K562 (cell line): ENCODE data around the gene SSU72. TPM values are rescaled to one million over a fixed set of nuclear protein-coding genes. Genes with fewer than 3 reads are reported as not detected.

Experiments
- ARID3B ChIP-seq: fragments of 250-450 bp; sonication (Bioruptor Pico); IDR thresholded peaks from 2 replicates; pipeline ENCODE4 v1.4.0; 2020; ENCODE audit warnings: borderline replicate concordance
- BCL6 ChIP-seq: fragments of 250-450 bp; sonication (Bioruptor Pico); IDR thresholded peaks from 2 replicates; pipeline ENCODE4 v1.4.0; 2020
- BCOR ChIP-seq: fragments of 450-650 bp; IDR thresholded peaks from 2 replicates; pipeline ENCODE4 v1.6.1; 2016
- CEBPG ChIP-seq, 3 experiments: fragments of 200-800 bp in 1 of 3; sonication (Bioruptor generic) in 1 of 3; sonication (generic) in 1 of 3; formaldehyde crosslinking in 1 of 3; IDR thresholded peaks in 2 of 3; conservative IDR thresholded peaks in 1 of 3; 2 replicates each; pipeline versions ENCODE4 v1.6.1 to v1.8.0; 2016 to 2022; ENCODE audit warnings: missing compliant biosample characterization in 2 of 3, missing genetic modification characterization in 2 of 3, mild to moderate bottlenecking in 1 of 3, missing genetic modification reagents in 1 of 3
- E2F8 ChIP-seq: fragments of 450-650 bp; IDR thresholded peaks from 2 replicates; pipeline ENCODE4 v1.7.1; 2018; ENCODE audit warnings: mild to moderate bottlenecking, low read depth; ENCODE audit not compliant: partially characterized antibody
- ELF4 ChIP-seq: fragments of 450-650 bp; formaldehyde crosslinking; IDR thresholded peaks from 2 replicates; pipeline ENCODE4 v1.4.0; 2022; ENCODE audit warnings: missing genetic modification characterization
- FOXM1 ChIP-seq, 2 experiments: fragments of 450-650 bp in 1 of 2; sonication (generic) in 1 of 2; formaldehyde crosslinking in 1 of 2; IDR thresholded peaks; 2 replicates each; pipeline versions ENCODE4 v1.6.1 to v1.9.0; 2017 to 2022; ENCODE audit warnings: low read depth in 2 of 2, mild to moderate bottlenecking in 2 of 2, missing genetic modification reagents in 1 of 2, moderate library complexity in 1 of 2
- KAT7 ChIP-seq: sonication (generic); formaldehyde crosslinking; IDR thresholded peaks from 2 replicates; pipeline ENCODE4 v1.8.0; 2022; ENCODE audit warnings: missing genetic modification reagents, mild to moderate bottlenecking, borderline replicate concordance
- MEF2D ChIP-seq: conservative IDR thresholded peaks from 2 replicates; pipeline ENCODE4 v1.6.1; 2016; ENCODE audit warnings: low read depth, missing genetic modification characterization, missing compliant biosample characterization
- NR2C2 ChIP-seq, 2 experiments: fragments of 200-800 bp in 1 of 2; sonication (Bioruptor generic) in 1 of 2; sonication (generic) in 1 of 2; formaldehyde crosslinking in 1 of 2; IDR thresholded peaks; 2 replicates each; pipeline versions ENCODE4 v1.6.1 to v1.8.0; 2016 to 2022; ENCODE audit warnings: mild to moderate bottlenecking in 1 of 2, missing compliant biosample characterization in 1 of 2, missing genetic modification characterization in 1 of 2, missing genetic modification reagents in 1 of 2
- PHB2 ChIP-seq: fragments of 450-650 bp; IDR thresholded peaks from 2 replicates; pipeline ENCODE4 v1.6.1; 2017; ENCODE audit warnings: low read depth
- PTTG1 ChIP-seq: fragments of 450-650 bp; IDR thresholded peaks from 2 replicates; pipeline ENCODE4 v1.6.1; 2016; ENCODE audit warnings: low read depth, mild to moderate bottlenecking, missing genetic modification characterization, missing compliant biosample characterization
- SAP30 ChIP-seq: fragments of 200-600 bp; sonication (generic); IDR thresholded peaks from 2 replicates; pipeline ENCODE4 v1.6.1; 2012; ENCODE audit warnings: borderline replicate concordance, low read depth, mild to moderate bottlenecking, moderate library complexity, low read length, control low read depth, inconsistent platforms; ENCODE audit not compliant: insufficient read depth, poor library complexity, severe bottlenecking
- SIX5 ChIP-seq, 2 experiments: IDR thresholded peaks; 2 replicates each; pipeline ENCODE4 v1.6.1; 2011; ENCODE audit warnings: low read length in 2 of 2, borderline replicate concordance in 1 of 2, low read depth in 1 of 2, mild to moderate bottlenecking in 1 of 2, moderate library complexity in 1 of 2; ENCODE audit not compliant: insufficient read depth in 1 of 2
- SMAD3 ChIP-seq: fragments of 450-650 bp; formaldehyde crosslinking; conservative IDR thresholded peaks from 2 replicates; pipeline ENCODE4 v1.4.0; 2020; ENCODE audit warnings: mild to moderate bottlenecking
- STAG1 ChIP-seq: sonication (generic); formaldehyde crosslinking; IDR thresholded peaks from 2 replicates; pipeline ENCODE4 v1.5.0; 2020; ENCODE audit warnings: missing genetic modification reagents, borderline replicate concordance
- ZNF507 ChIP-seq: conservative IDR thresholded peaks from 2 replicates; pipeline ENCODE4 v1.6.1; 2017; ENCODE audit warnings: missing genetic modification characterization, missing compliant biosample characterization
- ZNF584 ChIP-seq: fragments of 200-800 bp; sonication (Bioruptor generic); IDR thresholded peaks from 2 replicates; pipeline ENCODE4 v1.6.1; 2016; ENCODE audit warnings: low read depth, mild to moderate bottlenecking, missing genetic modification characterization, missing compliant biosample characterization
- ZNF589 ChIP-seq: fragments of 200-800 bp; sonication (Bioruptor generic); IDR thresholded peaks from 2 replicates; pipeline ENCODE4 v1.6.1; 2016; ENCODE audit warnings: low read depth, missing genetic modification characterization, missing compliant biosample characterization
- ZNF695 ChIP-seq: fragments of 450-650 bp; formaldehyde crosslinking; IDR thresholded peaks from 2 replicates; pipeline ENCODE4 v1.4.0; 2020; ENCODE audit warnings: mild to moderate bottlenecking, moderate library complexity
- ZNF707 ChIP-seq: fragments of 250-450 bp; sonication (Bioruptor Pico); conservative IDR thresholded peaks from 2 replicates; pipeline ENCODE4 v1.8.0; 2022; ENCODE audit warnings: inconsistent platforms, mild to moderate bottlenecking, moderate library complexity
- polyA plus RNA-seq, 8 experiments: library from polyadenylated mRNA; depleted of rRNA in 4 of 8; stranded (reverse) in 5 of 8; unstranded in 3 of 8; fragments of >200 nt; fragmentation: Nextera tagmentation in 2 of 8; fragmentation: Illumina TruSeq in 1 of 8; extraction: Ambion mirVana in 2 of 8; extraction: Trizol in 1 of 8; gene quantifications; 2 replicates each; pipeline versions ENCODE4 v1.2.1 to v1.2.3, GENCODE V29; 2011 to 2014; ENCODE audit warnings: inconsistent platforms in 1 of 8, missing spikeins in 1 of 8
- total RNA-seq, 7 experiments: library from RNA; depleted of rRNA in 6 of 7; stranded (reverse); fragments of >200 nt in 6 of 7; fragmentation: Illumina TruSeq in 2 of 7; extraction: Trizol in 2 of 7; gene quantifications; 2 replicates each; pipeline versions ENCODE4 v1.2.1 to v1.2.3, GENCODE V29; 2011 to 2021; ENCODE audit warnings: low replicate concordance in 1 of 7

Gene SSU72
- total and polyA plus RNA-seq, 9 of the 15 experiments (the other 6 are each of a cell fraction or from before 2014, with no cell fraction given), result 70.8 to 201 (median 94.6) TPM

GRCh38 chr1:1615256-1616044 lies 40.8 kb upstream of the SSU72 start, which contains the start of gene MIB2 (continued):
- TF ChIP-seq ZNF695 (CRISPR knock-in tag) (no peak), SAP30 (peak; percentile 20), STAG1 (CRISPR knock-in tag) (peak; percentile 61), PHB2 (no peak), NR2C2 (CRISPR knock-in tag; IDR thresholded peaks at IDR 0.05) (peak; percentile 76), NR2C2 (tag; IDR thresholded peaks at IDR 0.05) (peak; percentile 94), ELF4 (CRISPR knock-in tag) (no peak; the same call in 1 of the 2 replicates), SMAD3 (no peak; the same call in 1 of the 2 replicates), E2F8 (peak; percentile 86), CEBPG (CRISPR knock-in tag; IDR thresholded peaks at IDR 0.05) (no peak), CEBPG (tag; conservative IDR thresholded peaks at IDR 0.05 in 1 of 2, IDR thresholded peaks at IDR 0.05 in 1 of 2) (no peak), BCOR (no peak; the same call in 1 of the 2 replicates), SIX5 (IDR thresholded peaks at IDR 0.05; ENCODE audit: borderline replicate concordance in 1 of 2, insufficient read depth in 1 of 2, low read depth in 1 of 2, low read length in 2 of 2) (peak; percentile 62 to 75), FOXM1 (IDR thresholded peaks at IDR 0.05; ENCODE audit: low read depth) (no peak), FOXM1 (CRISPR knock-in tag; IDR thresholded peaks at IDR 0.05; ENCODE audit: low read depth) (peak; percentile 98), MEF2D (tag) (no peak), ZNF589 (CRISPR knock-in tag) (no peak), PTTG1 (tag) (no peak), ZNF584 (CRISPR knock-in tag) (no peak), ZNF707 (CRISPR knock-in tag) (no peak), ZNF507 (no peak), KAT7 (peak; percentile 91; the same call in 1 of the 2 replicates), BCL6 (CRISPR knock-in tag) (no peak), ARID3B (CRISPR knock-in tag) (peak; percentile 71; the same call in 1 of the 2 replicates)
